Nephron (organoid): Measurements from ENCODE around the gene TMEM8B.

Experiments used
- H3K27ac Mint-ChIP-seq, 3 experiments: 2 replicates each; pipeline ENCODE4 v1.8.0; 2020; ENCODE audit warnings: mixed read lengths in 3 of 3, mild to moderate bottlenecking in 2 of 3, moderate library complexity in 1 of 3
- H3K27me3 Mint-ChIP-seq: 2 replicates; pipeline ENCODE4 v1.8.0; 2021; ENCODE audit warnings: low read depth, mild to moderate bottlenecking, moderate library complexity, mixed read lengths
- H3K36me3 Mint-ChIP-seq: 2 replicates; pipeline ENCODE4 v1.8.0; 2020; ENCODE audit warnings: low read depth, mixed read lengths
- H3K4me1 Mint-ChIP-seq: 2 replicates; pipeline ENCODE4 v1.8.0; 2020; ENCODE audit warnings: mixed read lengths
- H3K4me3 Mint-ChIP-seq, 3 experiments: 2 replicates each; pipeline ENCODE4 v1.8.0; 2020; ENCODE audit warnings: mild to moderate bottlenecking in 3 of 3, mixed read lengths in 3 of 3, moderate library complexity in 2 of 3
- H3K9me3 Mint-ChIP-seq: 2 replicates; pipeline ENCODE4 v1.8.0; 2020; ENCODE audit warnings: mixed read lengths
- TF ChIP-seq, protein P1 (sequence below), 3 experiments: fragments of 200-600 bp; sonication (generic); IDR thresholded peaks; one replicate each; pipeline ENCODE4 v1.5.0; 2021; ENCODE audit warnings: antibody characterized with exemption in 3 of 3; ENCODE audit not compliant: unreplicated experiment in 3 of 3

The TMEM8B gene

DNA sequence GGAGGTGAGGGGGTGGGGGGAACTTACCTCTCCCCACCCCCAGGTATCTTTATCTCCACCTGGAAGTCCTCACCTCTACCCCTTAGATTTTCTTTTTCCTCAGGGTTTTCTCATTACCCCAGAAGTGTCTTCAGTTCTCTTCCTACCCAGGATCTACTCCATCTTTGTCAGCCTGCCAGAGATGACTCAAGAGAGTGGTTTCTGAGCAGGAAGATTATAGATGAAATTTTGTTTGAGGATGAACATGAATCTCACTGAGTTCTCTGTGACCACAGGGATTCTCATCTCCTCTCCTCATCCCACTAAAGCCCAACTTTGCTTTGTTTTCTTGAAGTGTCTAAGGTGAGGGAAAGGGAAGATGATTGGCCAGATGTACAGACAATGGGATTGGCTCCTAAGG, 9.0 kb upstream of the TMEM8B start:
- no peak overlapping the region for H3K4me3 Mint-ChIP-seq
- peaks cover 7% of the 10 kb centered on the region for H3K4me1 Mint-ChIP-seq
- no peak overlapping the region for H3K27ac Mint-ChIP-seq
- no peaks in the 10 kb centered on the region for H3K9me3 Mint-ChIP-seq
- TF ChIP-seq, protein P1, sequence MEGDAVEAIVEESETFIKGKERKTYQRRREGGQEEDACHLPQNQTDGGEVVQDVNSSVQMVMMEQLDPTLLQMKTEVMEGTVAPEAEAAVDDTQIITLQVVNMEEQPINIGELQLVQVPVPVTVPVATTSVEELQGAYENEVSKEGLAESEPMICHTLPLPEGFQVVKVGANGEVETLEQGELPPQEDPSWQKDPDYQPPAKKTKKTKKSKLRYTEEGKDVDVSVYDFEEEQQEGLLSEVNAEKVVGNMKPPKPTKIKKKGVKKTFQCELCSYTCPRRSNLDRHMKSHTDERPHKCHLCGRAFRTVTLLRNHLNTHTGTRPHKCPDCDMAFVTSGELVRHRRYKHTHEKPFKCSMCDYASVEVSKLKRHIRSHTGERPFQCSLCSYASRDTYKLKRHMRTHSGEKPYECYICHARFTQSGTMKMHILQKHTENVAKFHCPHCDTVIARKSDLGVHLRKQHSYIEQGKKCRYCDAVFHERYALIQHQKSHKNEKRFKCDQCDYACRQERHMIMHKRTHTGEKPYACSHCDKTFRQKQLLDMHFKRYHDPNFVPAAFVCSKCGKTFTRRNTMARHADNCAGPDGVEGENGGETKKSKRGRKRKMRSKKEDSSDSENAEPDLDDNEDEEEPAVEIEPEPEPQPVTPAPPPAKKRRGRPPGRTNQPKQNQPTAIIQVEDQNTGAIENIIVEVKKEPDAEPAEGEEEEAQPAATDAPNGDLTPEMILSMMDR (IDR thresholded peaks at IDR 0.05; ENCODE audit: unreplicated experiment in 3 of 3) = no peak
- H3K27me3 Mint-ChIP-seq = no peaks in the 10 kb centered on the region
- no peaks in the 10 kb centered on the region for H3K36me3 Mint-ChIP-seq

- Mint-ChIP-seq H3K36me3 (no peaks in the 10 kb centered on the region), H3K27me3 (no peaks in the 10 kb centered on the region), H3K9me3 (no peaks in the 10 kb centered on the region), H3K27ac (no peak overlapping the region), H3K4me3 (no peak overlapping the region), H3K4me1 (peaks cover 6% of the 10 kb centered on the region)
- TF ChIP-seq, protein P1 (IDR thresholded peaks at IDR 0.05; ENCODE audit: unreplicated experiment in 3 of 3) = no peak
Measured at GRCh38 chr9:35822926-35823325, 6.1 kb upstream of the TMEM8B start.

DNA sequence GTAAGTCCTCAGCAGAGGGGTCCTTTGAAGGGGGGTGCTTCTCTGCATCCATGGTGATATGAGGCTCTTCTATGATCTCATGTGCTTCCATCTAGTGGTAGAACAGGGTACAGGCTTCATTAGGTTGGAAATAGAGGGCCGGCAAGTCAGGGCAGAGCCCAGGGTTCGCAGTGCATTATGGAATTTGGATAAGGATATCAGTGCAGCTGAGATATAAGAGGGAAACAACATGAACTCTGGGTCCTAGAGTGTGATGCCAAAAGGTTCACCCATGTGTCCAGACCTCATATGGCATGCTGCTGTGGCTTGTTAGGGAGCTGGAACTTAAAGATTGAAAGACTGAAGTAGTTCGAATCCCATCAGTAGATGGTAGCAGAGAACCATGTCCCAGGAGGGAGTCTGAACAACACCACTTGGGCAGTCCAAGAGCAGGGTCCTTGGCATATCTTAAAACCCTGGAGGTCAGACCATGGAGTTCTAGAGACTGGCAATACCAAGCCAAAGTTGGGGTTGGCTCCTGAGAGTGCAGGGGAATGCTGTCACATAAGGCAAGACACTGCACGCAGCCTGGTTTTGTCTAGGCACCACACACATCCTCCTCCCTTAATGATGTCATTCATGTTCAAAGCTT, 2.8 kb upstream of the TMEM8B start:
- H3K4me3 Mint-ChIP-seq = peak overlapping the region; percentile 49 to 61 (median 49)
- H3K9me3 Mint-ChIP-seq = no peaks in the 10 kb centered on the region
- H3K27ac Mint-ChIP-seq = peak overlapping the region in 2 of 3 experiments; percentile 19 to 46
- peaks cover 32% of the 10 kb centered on the region for H3K4me1 Mint-ChIP-seq
- no peaks in the 10 kb centered on the region for H3K36me3 Mint-ChIP-seq
- H3K27me3 Mint-ChIP-seq = peaks cover 4% of the 10 kb centered on the region
- TF ChIP-seq, protein P1 (IDR thresholded peaks at IDR 0.05; ENCODE audit: unreplicated experiment in 3 of 3) = peak; percentile 68 to 77 (median 69)

GRCh38 chr9:35827486-35827885, 1.5 kb upstream of the TMEM8B start:
- H3K27ac Mint-ChIP-seq = peak overlapping the region in 2 of 3 experiments; percentile 0 to 1
- H3K36me3 Mint-ChIP-seq = no peaks in the 10 kb centered on the region
- peak overlapping the region; percentile 88 to 94 (median 93) for H3K4me3 Mint-ChIP-seq
- TF ChIP-seq, protein P1 (IDR thresholded peaks at IDR 0.05; ENCODE audit: unreplicated experiment in 3 of 3) = no peak
- H3K9me3 Mint-ChIP-seq = no peaks in the 10 kb centered on the region
- H3K4me1 Mint-ChIP-seq = peaks cover 45% of the 10 kb centered on the region
- H3K27me3 Mint-ChIP-seq = peaks cover 4% of the 10 kb centered on the region

DNA sequence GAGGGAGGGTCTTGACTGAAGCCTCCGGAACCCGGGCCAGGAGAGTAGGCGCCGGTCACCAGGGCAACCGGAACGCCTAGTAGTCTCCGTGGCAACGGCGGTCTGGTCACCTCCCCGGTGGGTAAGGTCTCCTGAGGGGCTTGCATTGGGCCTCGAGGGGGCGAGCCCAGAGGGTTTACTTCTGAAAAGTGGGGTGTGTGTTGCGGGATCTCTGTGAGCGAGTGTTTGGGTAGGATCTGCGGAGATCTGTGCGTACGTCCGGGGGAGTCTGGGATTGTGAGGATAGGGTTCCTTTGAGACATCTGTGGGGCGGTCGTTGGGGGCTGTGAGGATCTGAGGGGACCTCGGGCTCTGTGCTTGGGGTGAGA, 328 bp upstream of the TMEM8B start, which contains the start of gene FAM221B:
Gene FAM221B, minus strand, starts transcription at position 17 of the 368 bp plus-strand sequence. CDS start 2,571 bp downstream, outside the sequence.
- H3K9me3 Mint-ChIP-seq = no peaks in the 10 kb centered on the region
- H3K27ac Mint-ChIP-seq = peak within 1 kb of the TSS; percentile 92 to 97 (median 94)
- H3K4me3 Mint-ChIP-seq = peak within 1 kb of the TSS; percentile 90 to 95 (median 93)
- peaks cover 4% of the 10 kb centered on the region for H3K27me3 Mint-ChIP-seq
- no peaks in the 10 kb centered on the region for H3K36me3 Mint-ChIP-seq
- peaks cover 58% of the 10 kb centered on the region for H3K4me1 Mint-ChIP-seq
- TF ChIP-seq, protein P1 (IDR thresholded peaks at IDR 0.05; ENCODE audit: unreplicated experiment in 3 of 3) = no peak

DNA sequence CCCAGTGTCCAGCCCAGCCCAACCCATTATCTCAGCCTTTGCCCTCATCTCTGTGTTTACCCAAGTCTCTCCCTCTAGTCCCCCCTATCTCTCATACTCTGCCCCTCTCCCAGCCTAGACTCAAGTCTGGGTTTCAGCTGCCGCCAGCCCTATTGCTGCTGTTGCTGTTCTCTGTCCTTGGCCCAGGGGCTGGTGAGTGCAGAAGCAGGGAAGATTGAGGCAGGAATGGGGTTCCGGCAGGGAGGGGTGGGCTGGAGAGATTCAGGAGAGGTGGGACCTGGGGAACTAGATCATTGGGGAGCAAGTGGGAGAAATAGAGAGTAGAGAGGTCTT, 702 bp downstream of the TMEM8B start:
- peaks cover 2% of the 10 kb centered on the region for H3K36me3 Mint-ChIP-seq
- TF ChIP-seq, protein P1 (IDR thresholded peaks at IDR 0.05; ENCODE audit: unreplicated experiment in 3 of 3) = no peak
- H3K27ac Mint-ChIP-seq = peak overlapping the region; percentile 88 to 97 (median 92)
- peaks cover 68% of the 10 kb centered on the region for H3K4me1 Mint-ChIP-seq
- peak overlapping the region; percentile 90 to 95 (median 93) for H3K4me3 Mint-ChIP-seq
- H3K9me3 Mint-ChIP-seq = no peaks in the 10 kb centered on the region
- H3K27me3 Mint-ChIP-seq = peaks cover 4% of the 10 kb centered on the region
